MM.1S (cell line): ENCODE data around the gene RGS7.

Source experiments
- DNase-seq: peaks from one replicate; pipeline ENCODE4 v3.0.0-alpha.2; 2015
- H2AFZ ChIP-seq: fragments of 300-600 bp; sonication (generic); 2 replicates; pipeline ENCODE4 v1.6.0; 2016; ENCODE audit warnings: antibody characterized with exemption, low read length
- H3F3A ChIP-seq: fragments of 300-600 bp; sonication (generic); 2 replicates; pipeline ENCODE4 v1.6.1; 2016; ENCODE audit warnings: mild to moderate bottlenecking, antibody characterized with exemption, low read length, moderate library complexity, mixed read lengths; ENCODE audit not compliant: insufficient read depth
- H3K27ac ChIP-seq: fragments of 300-600 bp; sonication (generic); 2 replicates; pipeline ENCODE4 v1.5.1; 2016; ENCODE audit warnings: mild to moderate bottlenecking, low read length
- H3K27me3 ChIP-seq: fragments of 300-600 bp; sonication (generic); replicated peaks from 2 replicates; pipeline ENCODE4 v1.6.0; 2016; ENCODE audit warnings: low read length; ENCODE audit not compliant: insufficient read depth
- H3K36me3 ChIP-seq: fragments of 300-600 bp; sonication (generic); replicated peaks from 2 replicates; pipeline ENCODE4 v1.6.1; 2016; ENCODE audit warnings: mild to moderate bottlenecking, low read length, mixed read lengths; ENCODE audit not compliant: insufficient read depth
- H3K4me1 ChIP-seq: fragments of 300-600 bp; sonication (generic); 2 replicates; pipeline ENCODE4 v1.6.1; 2016; ENCODE audit warnings: low read length, mixed read lengths
- H3K4me2 ChIP-seq: fragments of 300-600 bp; sonication (generic); 2 replicates; pipeline ENCODE4 v1.6.0; 2016; ENCODE audit warnings: low read depth, low read length
- H3K4me3 ChIP-seq: fragments of 300-600 bp; sonication (generic); 2 replicates; pipeline ENCODE4 v1.5.1; 2016; ENCODE audit warnings: low read length, mixed read lengths
- H3K79me2 ChIP-seq: fragments of 300-600 bp; sonication (generic); 2 replicates; pipeline ENCODE4 v1.6.1; 2016; ENCODE audit warnings: mixed run types, low read length, mixed read lengths
- H3K9ac ChIP-seq: fragments of 300-600 bp; sonication (generic); 2 replicates; pipeline ENCODE4 v1.6.1; 2016; ENCODE audit warnings: low read length, mixed read lengths
- H3K9me2 ChIP-seq: fragments of 300-600 bp; sonication (generic); replicated peaks from 2 replicates; pipeline ENCODE4 v1.6.1; 2016; ENCODE audit warnings: mild to moderate bottlenecking, low read length, mixed read lengths; ENCODE audit not compliant: insufficient read depth
- H3K9me3 ChIP-seq: fragments of 300-600 bp; sonication (generic); replicated peaks from 2 replicates; pipeline ENCODE4 v1.6.1; 2016; ENCODE audit warnings: mild to moderate bottlenecking, low read length, mixed read lengths; ENCODE audit not compliant: insufficient read depth
- H4K20me1 ChIP-seq: fragments of 300-600 bp; sonication (generic); 2 replicates; pipeline ENCODE4 v1.6.1; 2016; ENCODE audit warnings: mild to moderate bottlenecking, low read length, moderate library complexity, mixed read lengths; ENCODE audit not compliant: insufficient read depth
- EZH2 ChIP-seq: fragments of 300-600 bp; sonication (generic); optimal IDR thresholded peaks from 2 replicates; pipeline ENCODE3; 2017; ENCODE audit warnings: low read depth, mild to moderate bottlenecking, antibody characterized with exemption, low read length, mixed read lengths
- EZH2phosphoT487 ChIP-seq: fragments of 300-600 bp; sonication (generic); IDR thresholded peaks from 2 replicates; pipeline ENCODE4 v1.6.1; 2018; ENCODE audit warnings: antibody characterized with exemption, low read length
- TF ChIP-seq, protein P1 (sequence below): fragments of 300-600 bp; sonication (generic); IDR thresholded peaks from 2 replicates; pipeline ENCODE4 v1.5.1; 2016; ENCODE audit warnings: antibody characterized with exemption, low read length, mixed read lengths

Gene RGS7

DNA sequence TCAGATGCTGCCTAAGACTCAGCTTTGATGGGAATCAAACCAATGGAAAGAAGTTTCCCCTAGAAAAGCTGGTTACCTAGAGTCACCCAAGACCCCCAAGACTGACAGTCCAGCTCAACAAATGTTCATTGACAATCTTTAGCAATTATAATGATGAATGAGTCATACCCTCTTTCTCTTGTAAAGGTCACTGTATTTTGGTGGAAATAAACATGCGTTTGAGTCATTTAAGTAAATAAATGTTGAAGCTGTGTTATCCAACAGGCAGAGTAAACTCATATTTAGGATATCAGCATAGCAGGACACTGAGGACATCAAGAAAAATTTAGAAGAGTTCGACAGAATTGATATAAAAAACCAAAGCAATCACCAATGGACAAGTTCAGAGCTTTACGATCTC lies 295.9 kb downstream of the RGS7 start:
- no peaks in the 10 kb centered on the region for H4K20me1 ChIP-seq
- no peaks in the 10 kb centered on the region for H3K9me2 ChIP-seq

DNA sequence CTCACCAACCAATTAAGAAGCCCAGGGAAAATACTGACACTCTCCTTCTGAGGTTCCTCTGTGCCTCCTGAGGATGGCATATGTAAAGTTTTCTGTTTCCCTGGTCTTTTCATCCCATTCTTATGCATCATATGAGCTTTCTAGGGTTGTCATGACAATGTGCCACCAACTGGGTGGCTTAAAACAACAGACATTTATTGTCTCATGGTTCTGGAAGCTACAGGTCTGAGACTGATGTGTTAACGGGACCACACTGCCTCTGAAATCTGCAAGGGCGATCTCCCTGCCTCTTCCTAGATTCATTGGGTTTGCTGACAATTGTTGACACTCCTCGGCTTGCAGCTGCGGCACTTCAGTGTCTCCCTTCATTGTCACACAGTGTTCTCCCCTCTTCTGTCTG lies 308.4 kb downstream of the RGS7 start:
- Histone ChIP-seq H3K9ac (no peak overlapping the region), H3F3A (no peaks in the 10 kb centered on the region), H4K20me1 (no peaks in the 10 kb centered on the region), H3K4me3 (no peak overlapping the region), H3K36me3 (no peaks in the 10 kb centered on the region), H3K9me2 (no peaks in the 10 kb centered on the region), H3K4me1 (no peaks in the 10 kb centered on the region), H3K27ac (no peak overlapping the region), H3K27me3 (no peaks in the 10 kb centered on the region), H3K4me2 (no peak overlapping the region), H3K79me2 (no peaks in the 10 kb centered on the region), H2AFZ (no peak overlapping the region), H3K9me3 (no peaks in the 10 kb centered on the region)
- TF ChIP-seq, protein P1, sequence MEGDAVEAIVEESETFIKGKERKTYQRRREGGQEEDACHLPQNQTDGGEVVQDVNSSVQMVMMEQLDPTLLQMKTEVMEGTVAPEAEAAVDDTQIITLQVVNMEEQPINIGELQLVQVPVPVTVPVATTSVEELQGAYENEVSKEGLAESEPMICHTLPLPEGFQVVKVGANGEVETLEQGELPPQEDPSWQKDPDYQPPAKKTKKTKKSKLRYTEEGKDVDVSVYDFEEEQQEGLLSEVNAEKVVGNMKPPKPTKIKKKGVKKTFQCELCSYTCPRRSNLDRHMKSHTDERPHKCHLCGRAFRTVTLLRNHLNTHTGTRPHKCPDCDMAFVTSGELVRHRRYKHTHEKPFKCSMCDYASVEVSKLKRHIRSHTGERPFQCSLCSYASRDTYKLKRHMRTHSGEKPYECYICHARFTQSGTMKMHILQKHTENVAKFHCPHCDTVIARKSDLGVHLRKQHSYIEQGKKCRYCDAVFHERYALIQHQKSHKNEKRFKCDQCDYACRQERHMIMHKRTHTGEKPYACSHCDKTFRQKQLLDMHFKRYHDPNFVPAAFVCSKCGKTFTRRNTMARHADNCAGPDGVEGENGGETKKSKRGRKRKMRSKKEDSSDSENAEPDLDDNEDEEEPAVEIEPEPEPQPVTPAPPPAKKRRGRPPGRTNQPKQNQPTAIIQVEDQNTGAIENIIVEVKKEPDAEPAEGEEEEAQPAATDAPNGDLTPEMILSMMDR, result no peak
- TF ChIP-seq EZH2phosphoT487 (no peak), EZH2 (no peak)
- DNase-seq, result no peak

More for the DNA sequence above, 295.9 kb downstream of the RGS7 start:
- Histone ChIP-seq H2AFZ (no peak overlapping the region), H3K27ac (no peak overlapping the region), H3K4me1 (no peaks in the 10 kb centered on the region), H3K36me3 (no peaks in the 10 kb centered on the region), H3K79me2 (no peaks in the 10 kb centered on the region), H3K4me3 (no peak overlapping the region), H3F3A (no peaks in the 10 kb centered on the region), H3K9me3 (no peaks in the 10 kb centered on the region), H3K9ac (no peak overlapping the region), H3K4me2 (no peak overlapping the region), H3K27me3 (no peaks in the 10 kb centered on the region)
- no peak for DNase-seq
- no peak for TF ChIP-seq EZH2phosphoT487
- no peak for TF ChIP-seq EZH2
- TF ChIP-seq, protein P1, result no peak

DNA sequence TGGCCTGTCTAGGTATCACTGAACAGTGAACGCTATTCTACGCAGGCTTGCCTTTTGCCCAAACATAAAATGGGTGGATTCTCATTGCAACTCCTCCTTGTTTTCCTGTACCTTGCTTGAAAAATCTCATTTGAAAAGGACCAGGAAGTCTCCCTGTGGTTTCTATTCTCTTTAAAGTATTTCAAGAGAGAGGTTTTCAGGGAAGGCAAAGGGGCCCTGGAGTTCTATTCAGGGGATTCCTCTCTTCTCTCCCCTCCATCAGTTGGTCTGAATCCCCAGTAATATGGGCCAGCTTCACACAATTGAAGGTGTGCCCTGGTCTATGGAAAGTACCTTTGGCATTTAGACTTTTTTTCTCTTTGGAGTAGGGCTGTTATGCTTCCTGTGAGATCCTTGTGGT lies 311.3 kb downstream of the RGS7 start:
- Histone ChIP-seq H3K27me3 (no peaks in the 10 kb centered on the region), H3K27ac (no peak overlapping the region), H3K36me3 (no peaks in the 10 kb centered on the region), H3K9me3 (no peaks in the 10 kb centered on the region), H3K9me2 (no peaks in the 10 kb centered on the region), H3K4me1 (no peaks in the 10 kb centered on the region), H3F3A (no peaks in the 10 kb centered on the region), H2AFZ (no peak overlapping the region), H4K20me1 (no peaks in the 10 kb centered on the region), H3K4me3 (no peak overlapping the region), H3K4me2 (no peak overlapping the region), H3K79me2 (no peaks in the 10 kb centered on the region), H3K9ac (no peak overlapping the region)
- no peak for DNase-seq
- TF ChIP-seq EZH2, result no peak
- TF ChIP-seq, protein P1, result no peak
- TF ChIP-seq EZH2phosphoT487, result no peak
